GM18508 (cell line): ENCODE data around the gene L3MBTL4.
A peak's percentile ranks its signal among the peaks of the same experiment; 100 is the strongest.

Experiments
- ATAC-seq: cut with Tn5 transposase; IDR thresholded peaks from one replicate; pipeline ENCODE4 v1.9.1; 2021; ENCODE audit warnings: moderate number of reproducible peaks; ENCODE audit not compliant: insufficient read depth, unreplicated experiment

The L3MBTL4 gene

DNA sequence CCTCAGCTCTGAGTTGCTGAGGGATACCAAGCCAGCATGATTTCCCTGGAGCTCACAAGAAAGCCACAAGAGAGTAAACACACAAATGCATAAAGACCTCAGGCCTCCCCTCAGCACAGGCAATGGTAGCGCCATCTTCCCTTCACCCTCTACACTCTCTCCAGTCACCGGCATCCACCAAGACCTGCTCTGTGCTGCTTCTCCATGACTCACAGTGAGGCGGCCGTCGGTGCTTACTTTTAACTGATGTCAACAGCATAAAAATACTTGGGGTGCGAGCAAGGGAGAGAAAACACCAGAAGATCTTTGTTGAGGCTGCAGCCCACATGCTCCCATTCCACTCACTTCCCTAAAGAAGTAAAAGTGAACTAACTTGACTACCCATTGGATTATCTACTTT lies 46.7 kb downstream of the L3MBTL4 start:
- no peak for ATAC-seq

DNA sequence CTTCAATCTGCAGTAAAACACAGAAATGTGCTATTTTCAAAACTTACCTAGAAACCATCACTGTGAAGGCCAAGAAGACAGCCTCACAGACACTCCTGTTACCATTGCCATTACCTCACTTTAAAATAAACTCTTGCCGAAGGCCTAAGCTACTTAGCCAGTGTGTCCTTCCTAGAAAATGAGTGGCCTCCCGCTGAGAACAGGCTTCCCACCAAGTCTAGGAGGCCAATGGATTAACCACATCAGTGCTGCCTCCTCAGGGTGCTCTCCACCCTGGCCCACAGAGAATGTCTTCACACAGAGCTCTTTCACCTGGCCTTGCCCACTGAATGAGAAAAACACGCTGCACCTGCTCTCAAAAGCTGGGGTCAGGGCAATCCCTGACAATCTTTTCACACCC lies 47.5 kb downstream of the L3MBTL4 start:
- no peak for ATAC-seq

GRCh38 chr18:6366776-6367175 lies 47.9 kb downstream of the L3MBTL4 start:
- ATAC-seq, result no peak

DNA sequence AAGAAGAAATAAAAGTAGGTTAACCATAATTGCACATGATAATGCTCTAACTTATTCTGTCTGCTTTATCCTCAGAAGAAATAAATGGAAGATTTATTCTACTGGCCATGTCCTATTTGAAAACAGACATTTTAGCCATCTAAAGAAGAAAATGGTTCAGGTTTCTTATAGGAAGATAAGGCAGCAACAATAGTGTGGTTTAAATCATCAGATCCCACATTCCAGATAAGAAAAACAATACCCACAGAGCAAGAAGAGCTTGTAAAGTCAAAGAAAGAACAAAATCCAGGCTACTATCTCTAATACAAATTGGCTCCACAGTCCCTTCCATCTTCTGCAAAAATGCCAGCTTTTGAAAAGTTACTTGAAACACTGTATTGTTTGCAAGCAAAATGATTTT lies 49.3 kb downstream of the L3MBTL4 start:
- ATAC-seq, result no peak

- peak; percentile 71 for ATAC-seq
These were observed 51.5 kb downstream of the L3MBTL4 start for GRCh38 chr18:6363216-6363615.

- ATAC-seq, result no peak
These were observed 52.1 kb downstream of the L3MBTL4 start for GRCh38 chr18:6362559-6363129.

- ATAC-seq, result no peak
These were observed 57.0 kb downstream of the L3MBTL4 start for GRCh38 chr18:6357668-6358067.

DNA sequence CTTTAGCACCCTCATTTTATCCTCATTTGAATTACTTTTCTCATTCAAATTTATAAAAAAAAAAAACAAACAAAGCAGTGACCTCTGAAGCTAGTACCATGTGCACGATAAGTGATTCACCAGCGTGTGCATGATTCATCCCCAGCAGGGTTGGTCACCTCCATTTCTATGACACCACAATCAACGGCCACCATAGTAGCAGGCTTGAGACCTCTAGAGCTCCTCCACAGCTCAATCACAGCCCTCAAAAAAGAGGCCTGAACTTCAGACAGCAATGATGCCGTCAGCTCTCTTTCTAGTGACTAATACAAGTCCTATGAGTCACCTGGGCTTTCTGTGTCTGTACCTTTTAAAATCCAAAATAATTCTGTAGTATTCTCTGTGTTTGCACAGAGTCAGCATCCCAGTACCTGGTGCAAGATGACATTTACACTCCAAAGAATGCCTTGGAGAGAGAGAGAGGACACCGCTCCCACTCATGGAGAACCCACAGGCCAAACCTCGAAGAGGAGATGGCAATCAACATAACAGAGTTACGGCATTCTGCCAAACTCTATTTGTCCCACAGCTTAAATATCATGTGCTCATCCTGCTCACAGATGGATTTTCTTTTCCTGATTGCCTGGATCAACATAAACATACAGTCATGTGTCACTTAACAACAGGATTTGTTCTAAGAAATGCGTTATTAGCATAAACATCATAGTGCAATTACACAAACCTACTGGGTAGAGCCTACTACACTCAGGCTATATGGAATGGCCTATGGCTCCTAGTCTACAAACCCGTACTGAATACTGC lies 58.7 kb downstream of the L3MBTL4 start:
- ATAC-seq, result peak; percentile 63

DNA sequence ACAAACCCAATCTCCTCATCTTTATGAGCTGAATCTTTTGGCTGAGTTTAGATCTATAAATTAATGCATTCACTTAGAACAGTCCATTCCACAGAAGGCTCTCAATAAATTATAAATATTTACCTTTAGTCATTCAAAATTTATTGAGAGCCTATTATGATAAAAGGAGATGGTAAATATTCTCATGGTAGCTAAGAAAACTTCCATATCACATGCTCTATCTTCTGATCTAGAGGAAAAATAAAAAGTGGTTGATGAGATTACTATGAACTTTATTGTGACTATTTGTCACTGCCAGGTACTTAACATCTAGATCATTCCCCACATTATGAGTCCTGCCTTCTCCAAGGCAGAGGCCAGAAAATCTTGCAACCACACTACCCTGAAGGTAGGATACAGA lies 62.4 kb downstream of the L3MBTL4 start:
- no peak for ATAC-seq

DNA sequence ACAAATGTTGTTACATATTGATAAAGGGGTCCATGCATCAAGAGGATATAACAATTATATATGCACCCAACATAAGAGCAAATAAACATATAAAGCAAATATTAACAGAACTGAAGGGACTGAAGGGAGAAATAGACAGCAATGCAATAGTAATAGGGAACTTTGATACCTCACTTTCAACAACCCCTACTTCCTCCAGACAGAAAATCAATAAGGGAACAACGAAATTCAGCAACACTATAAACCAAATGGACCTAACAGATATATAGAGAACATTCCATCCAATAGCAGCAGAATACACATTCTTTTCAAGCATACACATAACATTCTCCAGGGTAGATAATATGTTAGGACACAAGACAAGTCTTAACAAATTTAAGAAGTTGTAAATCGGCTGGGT lies 71.7 kb downstream of the L3MBTL4 start:
- ATAC-seq, result no peak

- ATAC-seq, result no peak
These were observed 73.0 kb downstream of the L3MBTL4 start for GRCh38 chr18:6341709-6342108.

GRCh38 chr18:6341303-6341702 lies 73.4 kb downstream of the L3MBTL4 start:
- no peak for ATAC-seq

DNA sequence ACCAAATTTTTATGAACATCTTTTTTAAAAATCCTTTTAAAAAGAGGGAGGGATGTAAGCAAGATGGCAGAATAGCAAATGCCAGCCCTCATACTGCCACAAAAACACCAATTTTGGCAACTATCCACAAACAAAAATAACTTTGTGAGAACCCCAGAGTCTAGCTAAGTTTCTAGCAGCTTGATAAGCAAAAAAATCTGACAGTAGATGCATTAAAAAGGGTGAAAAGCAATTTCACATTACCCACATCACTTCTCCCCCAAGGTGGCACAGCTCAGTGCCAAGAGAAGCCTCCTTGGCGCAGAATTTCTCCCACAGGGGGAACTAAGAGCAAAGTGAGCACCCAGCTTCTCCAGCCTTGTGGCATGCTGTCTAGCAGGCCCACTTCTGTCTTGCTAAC lies 74.6 kb downstream of the L3MBTL4 start:
- no peak for ATAC-seq

DNA sequence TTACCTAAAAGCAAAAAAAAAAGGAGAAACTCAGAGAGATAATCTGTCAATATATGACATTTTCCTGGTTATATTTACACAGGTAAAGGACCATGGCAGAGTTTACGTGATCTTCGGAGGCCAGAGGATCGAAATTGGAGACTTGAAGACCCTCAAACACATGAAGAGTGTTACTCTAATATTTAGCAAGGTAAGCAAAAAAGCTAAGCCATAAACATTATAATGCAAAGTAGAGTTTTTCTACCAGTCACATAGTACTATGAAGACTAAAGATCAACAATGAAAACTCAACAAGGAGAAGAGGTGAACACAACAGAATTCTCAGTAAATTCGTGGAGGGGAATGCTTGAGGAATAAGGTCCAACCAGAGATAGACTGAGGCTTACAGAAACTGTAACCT lies 78.5 kb downstream of the L3MBTL4 start:
- ATAC-seq, result no peak

DNA sequence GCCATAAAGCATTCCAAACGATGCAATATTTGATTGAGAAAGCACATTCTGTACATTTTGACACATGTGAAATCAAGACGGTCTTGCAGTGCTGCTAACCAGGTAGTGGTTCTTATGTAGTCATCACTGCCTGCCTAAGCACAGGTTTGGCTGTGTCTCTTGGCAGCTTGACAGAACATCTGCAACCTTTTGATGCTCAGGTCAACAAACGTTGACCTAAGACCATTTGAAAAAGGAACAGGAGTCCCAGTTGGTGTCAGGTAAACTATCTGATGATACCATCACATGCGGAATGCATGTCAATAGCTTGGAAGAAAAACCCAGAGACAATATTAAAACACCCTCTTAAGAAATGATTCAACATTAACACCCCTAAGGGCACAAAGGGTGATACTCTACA lies 80.7 kb downstream of the L3MBTL4 start:
- ATAC-seq, result no peak

- ATAC-seq, result no peak
These were observed 82.8 kb downstream of the L3MBTL4 start for GRCh38 chr18:6331872-6332271.

GRCh38 chr18:6330786-6331185 lies 83.9 kb downstream of the L3MBTL4 start:
- no peak for ATAC-seq

DNA sequence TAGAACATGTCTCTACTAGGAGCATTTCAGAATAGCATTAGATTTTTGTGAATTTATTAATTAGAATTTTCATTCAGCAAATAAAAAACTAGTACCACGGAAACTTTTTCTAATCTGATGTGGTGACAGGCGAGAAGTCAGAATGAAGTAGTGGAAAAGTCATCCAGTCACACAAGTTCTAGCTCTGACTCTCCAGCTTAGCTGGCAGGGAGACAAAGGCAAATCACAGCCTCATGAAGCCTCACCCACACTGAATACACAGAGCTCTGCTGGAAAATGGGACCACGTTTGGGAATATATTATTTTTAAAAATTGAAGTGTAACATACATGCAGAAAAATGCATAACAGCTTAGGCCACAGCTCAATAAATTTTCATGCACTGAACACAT lies 86.1 kb downstream of the L3MBTL4 start:
- no peak for ATAC-seq

- ATAC-seq, result no peak
These were observed 86.7 kb downstream of the L3MBTL4 start for GRCh38 chr18:6327895-6328620.

- no peak for ATAC-seq
These were observed 87.2 kb downstream of the L3MBTL4 start for GRCh38 chr18:6327485-6327884.

DNA sequence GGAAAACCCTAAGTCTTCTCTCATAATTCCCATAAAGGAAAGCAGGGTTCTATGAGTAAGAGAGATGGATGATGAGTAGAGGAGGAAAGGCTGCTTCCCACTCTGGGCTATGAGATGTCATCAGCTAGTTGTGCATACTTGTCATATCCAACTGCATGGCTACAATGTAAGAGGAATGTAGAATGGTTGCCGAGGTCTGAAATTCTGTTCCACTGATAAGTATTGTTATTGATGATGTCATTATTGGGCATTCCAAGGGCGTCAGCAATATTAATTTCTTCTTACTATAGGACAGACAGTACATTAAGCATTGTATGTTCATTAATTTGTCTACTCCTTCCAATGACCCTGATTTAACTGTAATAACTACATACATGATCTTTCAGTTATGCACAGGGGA lies 88.1 kb downstream of the L3MBTL4 start:
- ATAC-seq, result no peak
